Urinary bladder (tissue), 4 donors: ENCODE data around the gene UTP25. TPM values are rescaled to one million over a fixed set of nuclear protein-coding genes. Genes with fewer than 3 reads are reported as not detected.
"Not testable (repeated sequence)": the region's sequence is repeated elsewhere in the genome, so short reads cannot be mapped to it uniquely, and the experiment has no call there.

Experiments used
- DNase-seq: peaks from one replicate; pipeline ENCODE4 v3.0.0-alpha.2; 2015; ENCODE audit errors: extremely low spot score
- H3K27ac ChIP-seq: one replicate; pipeline ENCODE4 v1.5.1; 2013; ENCODE audit warnings: low read depth, mild to moderate bottlenecking, moderate library complexity
- H3K36me3 ChIP-seq: one replicate; pipeline ENCODE4 v1.6.1; 2013; ENCODE audit warnings: mild to moderate bottlenecking, moderate library complexity; ENCODE audit not compliant: insufficient read depth
- H3K4me1 ChIP-seq: one replicate; pipeline ENCODE4 v1.6.1; 2013; ENCODE audit warnings: mild to moderate bottlenecking, moderate library complexity; ENCODE audit not compliant: insufficient read depth
- H3K4me3 ChIP-seq: one replicate; pipeline ENCODE4 v1.5.1; 2013; ENCODE audit warnings: low read depth, low read length
- WGBS: extraction: QIAGEN DNeasy Blood & Tissue Kit; methylation state at CpG from one replicate; pipeline ENCODE4 v1.1.7; 2013; 5-methylcytosine and 5-hydroxymethylcytosine counted together
- polyA plus RNA-seq: library from polyadenylated mRNA; stranded (reverse); fragments of 200-250 nt; gene quantifications from one replicate; pipeline ENCODE4 v1.2.3, GENCODE V29; 2013
- total RNA-seq: library from RNA; depleted of rRNA; stranded (reverse); fragments of >200 nt; gene quantifications from one replicate; pipeline ENCODE4 v1.2.3, GENCODE V29; 2014
- donor health status: healthy with polysubstance abuse.
- donor health status: healthy.

The UTP25 gene
- total and polyA plus RNA-seq, 2 donors = 4.3 to 10.5 TPM

- Histone ChIP-seq H3K4me1 (no peaks in the 10 kb centered on the region), H3K36me3 (no peaks in the 10 kb centered on the region), H3K27ac (no peak overlapping the region), H3K4me3 (no peak overlapping the region)
- DNase-seq = no peak
- 87% methylated on average over 6 of the region's 6 CpGs for WGBS
Measured at GRCh38 chr1:209893751-209894150, 66.0 kb downstream of the UTP25 start.

- no peak for DNase-seq
- Histone ChIP-seq H3K36me3 (no peaks in the 10 kb centered on the region), H3K4me3 (no peak overlapping the region), H3K4me1 (no peaks in the 10 kb centered on the region), H3K27ac (no peak overlapping the region)
- WGBS = 53% methylated on average over 4 of the region's 4 CpGs
Measured at GRCh38 chr1:209895709-209896108, 67.9 kb downstream of the UTP25 start.

- no peaks in the 10 kb centered on the region for H3K36me3 ChIP-seq
- no peak overlapping the region for H3K4me3 ChIP-seq
- no peak overlapping the region for H3K27ac ChIP-seq
- WGBS = 87% methylated on average over 4 of the region's 4 CpGs
- H3K4me1 ChIP-seq = no peaks in the 10 kb centered on the region
- no peak for DNase-seq
Measured at GRCh38 chr1:209896346-209896745, 68.6 kb downstream of the UTP25 start.

GRCh38 chr1:209898271-209898670, 70.5 kb downstream of the UTP25 start:
- not testable (repeated sequence) for DNase-seq, H3K27ac ChIP-seq, H3K36me3 ChIP-seq, H3K4me1 ChIP-seq, H3K4me3 ChIP-seq
- WGBS = 71% methylated on average over 6 of the region's 6 CpGs

GRCh38 chr1:209898851-209899250, 71.1 kb downstream of the UTP25 start:
- H3K4me3 ChIP-seq, DNase-seq, H3K36me3 ChIP-seq, H3K4me1 ChIP-seq, H3K27ac ChIP-seq: not testable (repeated sequence)
- WGBS = 92% methylated on average over 21 of the region's 21 CpGs

GRCh38 chr1:209899948-209900347, 72.2 kb downstream of the UTP25 start:
- no peak for DNase-seq
- Histone ChIP-seq H3K36me3 (no peaks in the 10 kb centered on the region), H3K4me1 (no peaks in the 10 kb centered on the region), H3K27ac (no peak overlapping the region), H3K4me3 (no peak overlapping the region)
- WGBS = 57% methylated on average over 3 of the region's 3 CpGs

GRCh38 chr1:209900734-209901133, 73.0 kb downstream of the UTP25 start:
- no peak for DNase-seq
- 99% methylated on average over 1 of the region's 1 CpG for WGBS
- Histone ChIP-seq H3K27ac (no peak overlapping the region), H3K4me3 (no peak overlapping the region), H3K36me3 (no peaks in the 10 kb centered on the region), H3K4me1 (no peaks in the 10 kb centered on the region)

- H3K36me3 ChIP-seq = no peaks in the 10 kb centered on the region
- no peak overlapping the region for H3K27ac ChIP-seq
- DNase-seq = no peak
- H3K4me3 ChIP-seq = no peak overlapping the region
- 86% methylated on average over 2 of the region's 2 CpGs for WGBS
- H3K4me1 ChIP-seq = no peaks in the 10 kb centered on the region
Measured at GRCh38 chr1:209901211-209901610, 73.4 kb downstream of the UTP25 start.

GRCh38 chr1:209904774-209905173, 77.0 kb downstream of the UTP25 start:
- no CpG with 5 or more reads among the region's 1 CpG for WGBS
- H3K36me3 ChIP-seq, H3K27ac ChIP-seq, DNase-seq, H3K4me1 ChIP-seq, H3K4me3 ChIP-seq: not testable (repeated sequence)

Other genes starting within 250 kb of the UTP25 start
- 0.95 TPM for gene CAMK1G, start 244.3 kb upstream of the UTP25 start, total RNA-seq
- gene CAMK1G, start 244.3 kb upstream of the UTP25 start, polyA plus RNA-seq = 0.11 TPM
- gene LAMB3, start 175.5 kb upstream of the UTP25 start, total RNA-seq = 15.3 TPM
- 13.3 TPM for gene LAMB3, start 175.5 kb upstream of the UTP25 start, polyA plus RNA-seq
- gene G0S2, start 152.6 kb upstream of the UTP25 start, total RNA-seq = 17.0 TPM
- 94.9 TPM for gene G0S2, start 152.6 kb upstream of the UTP25 start, polyA plus RNA-seq
- 1.2 TPM for gene HSD11B1, start 123.1 kb upstream of the UTP25 start, total RNA-seq
- gene HSD11B1, start 123.1 kb upstream of the UTP25 start, polyA plus RNA-seq = 12.5 TPM
- gene TRAF3IP3, start 71.9 kb upstream of the UTP25 start, total RNA-seq = 1.4 TPM
- gene TRAF3IP3, start 71.9 kb upstream of the UTP25 start, polyA plus RNA-seq = 2.3 TPM
- 3.2 TPM for gene C1orf74, start 43.4 kb upstream of the UTP25 start, total RNA-seq
- 1.4 TPM for gene C1orf74, start 43.4 kb upstream of the UTP25 start, polyA plus RNA-seq
- gene IRF6, start 21.8 kb upstream of the UTP25 start, total RNA-seq = 25.0 TPM
- 9.3 TPM for gene IRF6, start 21.8 kb upstream of the UTP25 start, polyA plus RNA-seq
- 2.4 TPM for gene SYT14, start 110.2 kb downstream of the UTP25 start, total RNA-seq
- gene SYT14, start 110.2 kb downstream of the UTP25 start, polyA plus RNA-seq = 0.05 TPM